Cardiac fibroblast (primary cell): ENCODE data around the gene CDKAL1.

Experiments used
- DNase-seq, 2 donors: peaks; one replicate each; pipeline versions ENCODE4 v3.0.0 to v3.0.0-alpha.2; 2010; ENCODE audit warnings: low read depth in 2 of 2
- H3K4me3 ChIP-seq, 2 donors: replicated peaks in 1 of 2; 1 replicate in 1 of 2; 2 replicates in 1 of 2; pipeline ENCODE4 v1.5.1; 2011; ENCODE audit warnings: low read depth in 2 of 2, low read length in 2 of 2, mild to moderate bottlenecking in 2 of 2, moderate library complexity in 1 of 2
- TF ChIP-seq, protein P1 (sequence below): IDR thresholded peaks from one replicate; pipeline ENCODE4 v1.5.1; 2011; ENCODE audit warnings: low read depth, mild to moderate bottlenecking, low read length, inconsistent platforms

CDKAL1 gene

DNA sequence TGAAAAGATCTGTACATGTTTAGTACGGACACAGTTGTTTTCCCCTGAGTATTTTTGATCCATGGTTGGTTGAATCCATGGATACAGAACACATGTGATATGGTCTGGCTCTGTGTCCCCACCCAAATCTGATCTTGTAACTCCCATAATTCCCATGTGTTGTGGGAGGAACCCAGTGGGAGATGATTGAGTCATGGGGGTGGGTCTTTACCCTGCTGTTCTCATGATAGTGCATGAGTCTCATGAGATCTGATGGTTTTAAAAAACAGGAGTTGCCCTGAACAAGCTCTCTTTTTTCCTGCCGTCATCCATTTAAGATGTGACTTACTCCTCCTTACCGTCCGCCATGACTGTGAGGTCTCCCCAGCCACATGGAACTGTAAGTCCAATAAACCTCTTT lies 139.2 kb downstream of the CDKAL1 start:
- DNase-seq, result no peak

DNA sequence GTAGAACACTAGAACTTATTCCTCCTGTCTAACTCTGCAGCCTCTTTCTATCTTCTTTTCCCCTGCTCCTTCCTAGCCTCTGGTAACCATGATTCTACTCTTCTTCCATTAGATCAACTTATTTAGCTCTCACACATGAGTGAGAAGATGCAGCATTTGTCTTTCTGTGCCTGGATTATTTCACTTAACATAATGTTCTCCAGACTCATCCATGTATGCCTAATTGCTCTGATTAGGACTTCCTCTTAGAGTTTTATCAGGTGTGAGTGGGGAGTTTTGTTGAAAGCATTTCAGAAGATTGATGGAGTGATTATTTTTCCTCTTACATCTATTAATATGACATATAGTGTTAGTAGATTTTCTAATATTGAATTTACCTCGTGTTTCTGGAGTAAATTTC lies 140.4 kb downstream of the CDKAL1 start:
- DNase-seq, result no peak
- TF ChIP-seq, protein P1, sequence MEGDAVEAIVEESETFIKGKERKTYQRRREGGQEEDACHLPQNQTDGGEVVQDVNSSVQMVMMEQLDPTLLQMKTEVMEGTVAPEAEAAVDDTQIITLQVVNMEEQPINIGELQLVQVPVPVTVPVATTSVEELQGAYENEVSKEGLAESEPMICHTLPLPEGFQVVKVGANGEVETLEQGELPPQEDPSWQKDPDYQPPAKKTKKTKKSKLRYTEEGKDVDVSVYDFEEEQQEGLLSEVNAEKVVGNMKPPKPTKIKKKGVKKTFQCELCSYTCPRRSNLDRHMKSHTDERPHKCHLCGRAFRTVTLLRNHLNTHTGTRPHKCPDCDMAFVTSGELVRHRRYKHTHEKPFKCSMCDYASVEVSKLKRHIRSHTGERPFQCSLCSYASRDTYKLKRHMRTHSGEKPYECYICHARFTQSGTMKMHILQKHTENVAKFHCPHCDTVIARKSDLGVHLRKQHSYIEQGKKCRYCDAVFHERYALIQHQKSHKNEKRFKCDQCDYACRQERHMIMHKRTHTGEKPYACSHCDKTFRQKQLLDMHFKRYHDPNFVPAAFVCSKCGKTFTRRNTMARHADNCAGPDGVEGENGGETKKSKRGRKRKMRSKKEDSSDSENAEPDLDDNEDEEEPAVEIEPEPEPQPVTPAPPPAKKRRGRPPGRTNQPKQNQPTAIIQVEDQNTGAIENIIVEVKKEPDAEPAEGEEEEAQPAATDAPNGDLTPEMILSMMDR, result no peak
- no peak overlapping the region for H3K4me3 ChIP-seq

More for the DNA sequence above, 139.2 kb downstream of the CDKAL1 start:
- H3K4me3 ChIP-seq, result no peak overlapping the region
- TF ChIP-seq, protein P1, result no peak

DNA sequence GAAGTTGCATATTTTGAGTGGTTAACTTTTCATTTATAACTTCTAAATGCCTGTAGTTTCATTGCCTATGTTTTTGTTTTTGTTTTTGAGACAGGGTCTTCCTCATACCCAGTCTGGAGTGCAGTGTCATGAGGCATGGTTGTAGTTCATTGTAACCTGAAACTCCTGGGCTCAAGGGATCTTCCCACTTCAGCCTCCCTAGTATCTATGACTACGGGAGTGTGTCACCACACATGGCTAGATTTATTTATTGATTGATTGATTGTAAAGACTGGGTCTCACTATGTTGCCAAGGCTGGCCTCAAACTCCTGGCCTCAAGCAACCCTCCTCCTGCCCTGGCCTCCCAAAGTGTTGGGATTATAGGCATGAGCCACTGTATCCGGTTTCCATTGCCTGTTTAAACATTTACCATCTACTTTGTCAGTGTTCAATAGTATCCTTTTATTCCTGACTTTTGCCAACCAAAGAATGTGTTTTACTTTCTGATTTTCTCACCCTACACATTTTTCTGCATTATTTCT lies 144.6 kb downstream of the CDKAL1 start:
- no peak overlapping the region for H3K4me3 ChIP-seq
- no peak for DNase-seq
- TF ChIP-seq, protein P1, result no peak

DNA sequence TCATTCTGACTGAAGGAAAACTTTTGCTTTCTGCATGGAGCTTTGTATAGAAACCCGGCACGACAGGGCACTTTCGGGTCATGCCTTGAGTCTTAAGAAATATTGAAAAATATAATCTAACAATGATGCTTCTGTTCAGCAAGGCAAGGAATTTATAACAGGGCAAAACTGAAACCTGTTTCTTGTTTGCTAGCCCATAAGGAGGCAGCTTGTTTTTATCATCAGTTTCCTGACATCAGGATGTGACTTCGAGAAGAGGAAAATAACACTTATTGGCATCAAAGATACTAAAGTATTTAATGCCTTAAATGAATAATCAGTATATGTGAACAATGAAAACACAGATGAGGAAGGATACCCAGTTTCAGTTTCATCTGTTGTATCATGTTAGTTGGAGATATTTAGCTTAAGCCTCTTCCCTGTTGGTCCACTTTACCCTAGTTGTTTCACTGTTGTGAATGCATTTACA lies 146.5 kb downstream of the CDKAL1 start:
- TF ChIP-seq, protein P1, result no peak

DNA sequence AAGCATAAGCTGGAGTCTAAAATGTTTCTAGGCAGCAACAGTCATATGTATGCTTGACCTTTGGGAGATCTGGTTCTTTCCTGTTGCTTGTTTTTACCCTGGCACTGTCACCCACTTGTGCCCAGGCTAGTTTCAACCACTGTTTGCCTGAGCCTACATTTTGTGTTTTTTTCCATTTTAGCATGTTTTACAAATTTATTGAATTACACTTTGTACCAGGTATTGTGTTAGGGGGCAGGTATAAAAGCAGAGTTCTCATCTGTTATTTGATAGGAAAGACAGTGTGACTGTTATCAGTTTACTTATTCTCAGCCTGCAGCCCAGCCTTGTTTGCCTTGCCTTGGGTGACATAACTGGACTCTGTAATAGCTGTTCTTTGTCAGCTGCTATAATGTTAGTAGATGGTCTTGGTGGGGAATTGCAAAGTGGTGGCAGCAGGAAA lies 147.0 kb downstream of the CDKAL1 start:
- DNase-seq, result no peak
- TF ChIP-seq, protein P1, result no peak
- no peak overlapping the region for H3K4me3 ChIP-seq

More for the DNA sequence above, 146.5 kb downstream of the CDKAL1 start:
- H3K4me3 ChIP-seq, result no peak overlapping the region
- DNase-seq, result peak in 1 of 2 donors; percentile 61

DNA sequence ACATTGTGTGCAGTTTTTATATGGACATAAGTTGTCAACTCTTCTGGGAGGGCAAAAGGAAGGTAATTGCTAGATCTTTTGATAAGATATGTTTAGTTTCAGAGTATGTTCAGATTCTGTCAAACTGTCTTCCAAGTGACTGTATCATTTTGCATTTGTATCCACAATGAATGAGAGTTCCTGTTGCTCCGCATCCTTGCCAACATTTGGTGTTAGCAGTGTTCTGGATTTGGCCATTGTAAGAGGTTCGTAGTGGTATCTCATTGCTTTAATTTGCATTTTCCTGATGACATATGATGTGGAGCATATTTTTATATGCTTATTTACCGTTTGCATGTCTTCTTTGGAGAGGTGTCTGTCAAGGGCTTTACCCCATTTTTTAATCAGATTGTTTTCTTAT lies 150.2 kb downstream of the CDKAL1 start:
- TF ChIP-seq, protein P1, result no peak
- H3K4me3 ChIP-seq, result no peak overlapping the region
- no peak for DNase-seq

DNA sequence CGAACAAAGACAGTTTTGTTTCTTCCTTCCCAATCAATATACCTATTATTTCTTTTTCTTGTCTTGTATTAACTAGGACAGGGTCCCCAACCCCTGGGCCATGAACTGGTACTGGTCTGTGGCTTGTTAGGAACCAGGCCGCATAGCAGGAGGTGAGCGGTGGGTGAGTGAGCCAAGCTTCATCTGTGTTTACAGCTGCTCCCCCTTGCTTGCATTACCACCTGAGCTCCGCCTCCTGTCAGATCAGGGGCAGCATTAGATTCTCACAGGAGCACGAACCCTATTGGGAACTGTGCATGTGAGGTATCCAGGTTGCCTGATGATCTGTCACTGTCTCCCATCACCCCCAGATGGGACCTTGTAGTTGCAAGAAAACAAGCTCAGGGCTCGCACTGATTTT lies 151.9 kb downstream of the CDKAL1 start:
- TF ChIP-seq, protein P1, result no peak
- no peak overlapping the region for H3K4me3 ChIP-seq
- DNase-seq, result no peak
